Mucosa of descending colon (tissue), 3 donors: ENCODE results near the gene SEMA6D. TPM values are rescaled to one million over a fixed set of nuclear protein-coding genes. Genes with fewer than 3 reads are reported as not detected.

Experiments used
- ATAC-seq: fragments of 200-7000 bp; cut with Tn5 transposase; one replicate; pipeline ENCODE4 v1.9.1; 2020; ENCODE audit warnings: mild to moderate bottlenecking, moderate library complexity
- DNase-seq, 3 donors: peaks; one replicate each; pipeline ENCODE4 v3.0.0-alpha.2; 2020
- H3K36me3 ChIP-seq: fragments of 200-600 bp; one replicate; pipeline ENCODE4 v1.8.0; 2021; ENCODE audit warnings: low read depth, mild to moderate bottlenecking
- H3K4me1 ChIP-seq: fragments of 200-600 bp; one replicate; pipeline ENCODE4 v1.8.0; 2021; ENCODE audit warnings: low read depth, mild to moderate bottlenecking
- H3K4me3 ChIP-seq: fragments of 200-600 bp; one replicate; pipeline ENCODE4 v1.8.0; 2021; ENCODE audit warnings: mild to moderate bottlenecking
- H3K9me3 ChIP-seq: fragments of 200-600 bp; one replicate; pipeline ENCODE4 v1.8.0; 2021; ENCODE audit warnings: mild to moderate bottlenecking
- CTCF ChIP-seq: fragments of 200-600 bp; IDR thresholded peaks from one replicate; pipeline ENCODE4 v1.8.0; 2022; ENCODE audit warnings: antibody characterized with exemption, mild to moderate bottlenecking
- intact Hi-C, 2 donors: fragments of 100-400 bp; cut with DNase I in 1 of 2; cut with micrococcal nuclease in 1 of 2; formaldehyde crosslinking; loops; one replicate each; pipeline versions ENCODE4 v1.11.0 to v1.11.1; 2022; cut with DNase I, micrococcal nuclease
- long read RNA-seq, 2 donors: library from polyadenylated mRNA; unstranded; transcript quantifications; one replicate each; pipeline ENCODE4 v2.0.0, GENCODE V29; 2019 to 2021
- total RNA-seq, 3 donors: library from RNA; stranded (reverse); fragmentation: NEBNext Ultra II Directional in 2 of 3; extraction: Animal tissue kit (Norgen Biotek cat#: 25700) in 2 of 3; gene quantifications; one replicate each; pipeline versions ENCODE4 v1.2.1 to v1.2.4, GENCODE V29; 2021 to 2023
- donor health status: DM: no; HTN: no; CAD: no; lungs with moderate emphysema.
- donor health status: DM: no; HTN: no; CAD: no.
- donor health status: DM: no; HTN: yes; CAD: no.

SEMA6D gene
- 10 to 100 TPM; 43.3 to 77.2 (median 48.3) TPM for total RNA-seq
- long read RNA-seq, donor 1, partial matches to known transcripts, result 2 of 11 reads
- long read RNA-seq, donor 1, other reads (novel, unspliced or antisense), result 8 of 11 reads
- long read RNA-seq, donor 2, partial matches to known transcripts, result 2 of 11 reads
- long read RNA-seq, donor 2, other reads (novel, unspliced or antisense), result 9 of 11 reads

DNA sequence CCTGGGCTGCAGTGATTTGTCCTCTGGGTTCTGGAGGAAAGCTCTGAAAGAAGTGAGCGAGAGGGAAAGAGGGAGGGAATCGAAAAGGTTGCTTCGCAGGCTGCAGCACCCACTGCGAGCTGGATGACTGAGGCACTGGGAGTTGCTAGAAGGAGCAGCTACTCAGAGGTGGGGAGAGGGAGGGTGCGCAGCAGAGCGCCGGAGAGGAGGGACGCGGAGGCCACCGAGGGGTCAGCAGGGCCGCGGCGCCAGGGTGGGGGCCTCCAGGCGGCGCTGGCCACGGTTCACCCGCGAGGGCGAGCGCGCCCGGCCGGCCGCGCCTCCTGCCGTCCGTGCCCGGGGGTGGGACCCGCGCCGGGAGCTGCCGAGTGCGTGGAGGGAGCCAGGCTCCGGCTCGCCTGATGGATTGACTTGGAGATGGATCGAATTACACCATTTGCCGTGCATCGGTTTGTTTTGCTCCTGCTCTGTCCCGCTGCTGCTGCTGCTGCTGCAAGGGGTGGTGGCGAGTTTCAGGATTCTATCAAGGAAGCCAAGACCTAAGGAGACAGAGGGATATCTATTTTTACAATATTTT lies at the start of gene SEMA6D:
Gene SEMA6D, plus strand, starts transcription at position 470 of the 577 bp plus-strand sequence. CDS start 42,294 bp downstream, outside the sequence.
- ATAC-seq (peak; percentile 86), DNase-seq (peak; percentile 73 to 85 (median 77))
- peaks cover 4% of the 10 kb centered on the region for H3K4me1 ChIP-seq
- peak within 1 kb of the TSS; percentile 40 for H3K4me3 ChIP-seq
- H3K36me3 ChIP-seq, result no peaks in the 10 kb centered on the region
- peak; percentile 27 for TF ChIP-seq CTCF
- intact Hi-C loops, result no loop called here
- H3K9me3 ChIP-seq, result no peaks in the 10 kb centered on the region

DNA sequence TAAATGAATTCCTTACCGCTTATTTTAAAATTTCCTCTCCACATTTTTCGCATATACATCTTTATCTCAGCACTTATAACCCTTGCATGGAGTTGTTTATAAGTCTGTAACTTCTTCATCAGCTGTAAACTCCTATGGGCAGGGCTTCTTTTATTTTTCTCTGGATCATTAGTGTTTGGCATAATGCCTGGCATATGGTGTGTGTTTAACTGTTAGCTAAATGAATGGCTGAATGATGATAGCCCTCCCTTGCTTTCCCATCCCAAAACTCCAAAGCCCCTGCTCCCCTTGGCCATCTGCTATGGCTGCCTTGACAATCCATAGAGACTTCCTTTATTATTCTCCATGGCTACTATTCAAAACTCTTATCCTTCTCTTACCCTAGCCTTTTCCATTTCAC lies 48.1 kb upstream of the SEMA6D start:
- intact Hi-C loops, result no loop called here
- no peak for TF ChIP-seq CTCF
- H3K4me3 ChIP-seq, result no peak overlapping the region
- H3K36me3 ChIP-seq, result no peaks in the 10 kb centered on the region
- DNase-seq (no peak), ATAC-seq (no peak)
- H3K9me3 ChIP-seq, result no peaks in the 10 kb centered on the region
- H3K4me1 ChIP-seq, result no peaks in the 10 kb centered on the region

GRCh38 chr15:47670365-47670764 lies 46.9 kb upstream of the SEMA6D start:
- intact Hi-C loops, result no loop called here
- ATAC-seq (no peak), DNase-seq (no peak)
- no peak for TF ChIP-seq CTCF
- Histone ChIP-seq H3K4me1 (no peaks in the 10 kb centered on the region), H3K4me3 (no peak overlapping the region), H3K9me3 (no peaks in the 10 kb centered on the region), H3K36me3 (no peaks in the 10 kb centered on the region)

DNA sequence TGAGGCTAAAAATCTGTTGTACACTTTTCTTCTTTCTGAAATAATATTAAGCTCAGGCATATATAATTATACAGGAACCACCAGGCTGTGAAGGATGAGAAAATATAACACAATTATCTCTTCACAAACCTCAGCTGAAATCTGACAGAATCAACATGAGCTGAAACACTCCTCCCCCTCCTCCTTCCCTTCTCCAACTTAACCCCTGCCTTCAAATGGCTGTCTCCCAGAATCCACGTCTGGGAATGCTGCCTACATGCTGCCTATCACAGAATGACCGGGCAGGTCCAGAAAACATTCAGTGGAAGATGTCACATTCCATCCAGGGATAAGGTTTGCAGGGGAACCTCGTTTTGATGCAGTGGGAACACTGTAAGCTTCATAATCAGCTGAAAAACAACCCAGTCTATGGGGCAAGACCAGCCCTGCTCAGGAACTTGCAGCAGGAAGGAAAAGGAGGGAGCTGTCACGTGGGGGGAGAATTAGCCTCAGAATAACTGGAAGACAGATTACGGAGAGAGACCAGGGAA lies 44.0 kb upstream of the SEMA6D start:
- ATAC-seq (no peak), DNase-seq (peak in 1 of 3 donors; percentile 9)
- H3K4me3 ChIP-seq, result no peak overlapping the region
- no peaks in the 10 kb centered on the region for H3K9me3 ChIP-seq
- TF ChIP-seq CTCF, result no peak
- H3K36me3 ChIP-seq, result no peaks in the 10 kb centered on the region
- H3K4me1 ChIP-seq, result no peaks in the 10 kb centered on the region
- intact Hi-C loops, result no loop called here

GRCh38 chr15:47674586-47675232 lies 42.6 kb upstream of the SEMA6D start:
- DNase-seq (no peak), ATAC-seq (no peak)
- H3K4me1 ChIP-seq, result no peaks in the 10 kb centered on the region
- H3K9me3 ChIP-seq, result no peaks in the 10 kb centered on the region
- intact Hi-C loops, result no loop called here
- H3K4me3 ChIP-seq, result no peak overlapping the region
- no peaks in the 10 kb centered on the region for H3K36me3 ChIP-seq
- no peak for TF ChIP-seq CTCF
